GM20000 (cell line): ENCODE results near the gene PRDM4.

ENCODE experiments used
- DNase-seq: peaks from one replicate; pipeline ENCODE4 v3.0.0; 2012; ENCODE audit warnings: low spot score
- CTCF ChIP-seq: IDR thresholded peaks from 2 replicates; pipeline ENCODE4 v1.5.1; 2012; ENCODE audit warnings: mild to moderate bottlenecking, control low read depth; ENCODE audit errors: extremely low read depth, missing control alignments

The PRDM4 gene

GRCh38 chr12:107782067-107782466 lies 21.1 kb upstream of the PRDM4 start:
- TF ChIP-seq CTCF = no peak
- no peak for DNase-seq

- DNase-seq = no peak
- TF ChIP-seq CTCF = no peak
These were observed 19.4 kb upstream of the PRDM4 start for GRCh38 chr12:107780298-107780697.

GRCh38 chr12:107779077-107779831 lies 18.3 kb upstream of the PRDM4 start:
- TF ChIP-seq CTCF = no peak
- DNase-seq = peak; percentile 72

- DNase-seq = no peak
- TF ChIP-seq CTCF = no peak
These were observed 17.6 kb upstream of the PRDM4 start for GRCh38 chr12:107778383-107779025.

GRCh38 chr12:107776171-107776570 lies 15.2 kb upstream of the PRDM4 start:
- TF ChIP-seq CTCF = no peak
- no peak for DNase-seq

- TF ChIP-seq CTCF = no peak
- DNase-seq = no peak
These were observed 14.3 kb upstream of the PRDM4 start for GRCh38 chr12:107775093-107775721.
